NCI-H82 treated with DMSO at 0.1 percent for 48 hours (cell line): Measurements from ENCODE around the gene SYCP3.

Source experiments
- DNase-seq: peaks from one replicate; lab custom pipeline; 2025; ENCODE audit not compliant: unreplicated experiment; lab: John Stamatoyannopoulos, UW

Gene SYCP3

GRCh38 chr12:101680647-101681046, 58.6 kb downstream of the SYCP3 start:
- no peak for DNase-seq

- no peak for DNase-seq
These were observed 59.0 kb downstream of the SYCP3 start for GRCh38 chr12:101680240-101680639.
